Jurkat, Clone E6-1 (cell line): ENCODE measurements around the gene OAT.

ENCODE experiments used
- DNase-seq: peaks from one replicate; pipeline ENCODE4 v3.0.0-alpha.2; 2011; ENCODE audit warnings: low read depth, low spot score
- H3K4me3 ChIP-seq: 2 replicates; pipeline ENCODE4 v1.5.1; 2011; ENCODE audit warnings: mild to moderate bottlenecking, low read length, control low read depth, moderate library complexity

OAT gene

GRCh38 chr10:124367414-124367813 is 51.3 kb downstream of the OAT start:
- no peak overlapping the region for H3K4me3 ChIP-seq
- no peak for DNase-seq

GRCh38 chr10:124366825-124367224 is 51.9 kb downstream of the OAT start:
- peak; percentile 67 for DNase-seq
- no peak overlapping the region for H3K4me3 ChIP-seq

GRCh38 chr10:124366343-124366742 is 52.4 kb downstream of the OAT start:
- DNase-seq = no peak
- no peak overlapping the region for H3K4me3 ChIP-seq

- no peak overlapping the region for H3K4me3 ChIP-seq
- DNase-seq = no peak
These were observed 54.0 kb downstream of the OAT start for GRCh38 chr10:124364674-124365073.

- no peak for DNase-seq
- no peak overlapping the region for H3K4me3 ChIP-seq
These were observed 56.2 kb downstream of the OAT start for GRCh38 chr10:124362568-124362967.

- no peak for DNase-seq
- no peak overlapping the region for H3K4me3 ChIP-seq
These were observed 59.3 kb downstream of the OAT start for GRCh38 chr10:124359336-124359832.

- no peak for DNase-seq
- H3K4me3 ChIP-seq = no peak overlapping the region
These were observed 61.2 kb downstream of the OAT start for GRCh38 chr10:124357561-124357885.

GRCh38 chr10:124356701-124357560 is 61.8 kb downstream of the OAT start:
- no peak for DNase-seq
- H3K4me3 ChIP-seq = no peak overlapping the region

- peak; percentile 83 for DNase-seq
- peak overlapping the region; percentile 58 for H3K4me3 ChIP-seq
These were observed 64.0 kb downstream of the OAT start for GRCh38 chr10:124354411-124355382.

GRCh38 chr10:124353896-124354295 is 64.8 kb downstream of the OAT start:
- no peak overlapping the region for H3K4me3 ChIP-seq
- no peak for DNase-seq

- no peak for DNase-seq
- no peak overlapping the region for H3K4me3 ChIP-seq
These were observed 65.5 kb downstream of the OAT start for GRCh38 chr10:124353091-124353815.

GRCh38 chr10:124351481-124352220 is 67.1 kb downstream of the OAT start:
- no peak overlapping the region for H3K4me3 ChIP-seq
- DNase-seq = no peak

GRCh38 chr10:124350806-124351205 is 67.9 kb downstream of the OAT start:
- H3K4me3 ChIP-seq = no peak overlapping the region
- DNase-seq = no peak

- H3K4me3 ChIP-seq = no peak overlapping the region
- no peak for DNase-seq
These were observed 68.8 kb downstream of the OAT start for GRCh38 chr10:124349996-124350280.

GRCh38 chr10:124349231-124349995 is 69.3 kb downstream of the OAT start:
- H3K4me3 ChIP-seq = no peak overlapping the region
- DNase-seq = no peak

- no peak for DNase-seq
These were observed 69.9 kb downstream of the OAT start for GRCh38 chr10:124348801-124349200.

GRCh38 chr10:124347956-124348355 is 70.8 kb downstream of the OAT start:
- DNase-seq = peak; percentile 14
- H3K4me3 ChIP-seq = no peak overlapping the region

More at GRCh38 chr10:124348801-124349200, 69.9 kb downstream of the OAT start:
- no peak overlapping the region for H3K4me3 ChIP-seq
